ENCODE results near the gene TNFRSF4. TPM values are rescaled to one million over a fixed set of nuclear protein-coding genes. Genes with fewer than 3 reads are reported as not detected.

Gene TNFRSF4
- total RNA-seq, 3 donors from 2014 or later: 0.64 to 2.3 (median 1.6) TPM

- no peak overlapping the region for H3K4me3 ChIP-seq
- H3K27me3 ChIP-seq: no peaks in the 10 kb centered on the region
- TF ChIP-seq POLR2A (IDR thresholded peaks at IDR 0.05) (no peak), POLR2AphosphoS5 (IDR thresholded peaks at IDR 0.05) (no peak), CTCF (IDR thresholded peaks at IDR 0.05) (no peak)
- H3K36me3 ChIP-seq: peaks cover 15% of the 10 kb centered on the region
- no peak overlapping the region for H3K27ac ChIP-seq
- intact Hi-C loops (cut with DNase I; ENCODE audit: low total_unique reads): no loop called here
- no peak for DNase-seq (ENCODE audit: low spot score in 2 of 2)
- no peaks in the 10 kb centered on the region for H3K9me3 ChIP-seq
- no peaks in the 10 kb centered on the region for H3K4me1 ChIP-seq
These were observed 9.9 kb upstream of the TNFRSF4 start for GRCh38 chr1:1223891-1224290.

- no peak for DNase-seq (ENCODE audit: low spot score in 2 of 2)
- H3K4me1 ChIP-seq: no peaks in the 10 kb centered on the region
- H3K4me3 ChIP-seq: no peak overlapping the region
- peaks cover 11% of the 10 kb centered on the region for H3K36me3 ChIP-seq
- TF ChIP-seq POLR2AphosphoS5 (IDR thresholded peaks at IDR 0.05) (no peak), CTCF (IDR thresholded peaks at IDR 0.05) (no peak), POLR2A (IDR thresholded peaks at IDR 0.05) (no peak)
- no peaks in the 10 kb centered on the region for H3K27me3 ChIP-seq
- intact Hi-C loops (cut with DNase I; ENCODE audit: low total_unique reads): no loop called here
- no peak overlapping the region for H3K27ac ChIP-seq
- H3K9me3 ChIP-seq: no peaks in the 10 kb centered on the region
These were observed 9.4 kb upstream of the TNFRSF4 start for GRCh38 chr1:1223321-1223720.

- Histone ChIP-seq H3K4me3 (no peak overlapping the region), H3K27me3 (no peaks in the 10 kb centered on the region), H3K9me3 (no peaks in the 10 kb centered on the region), H3K27ac (no peak overlapping the region), H3K4me1 (no peaks in the 10 kb centered on the region), H3K36me3 (peaks cover 5% of the 10 kb centered on the region)
- DNase-seq (ENCODE audit: low spot score in 2 of 2): no peak
- TF ChIP-seq POLR2AphosphoS5 (IDR thresholded peaks at IDR 0.05) (no peak), POLR2A (IDR thresholded peaks at IDR 0.05) (no peak), CTCF (IDR thresholded peaks at IDR 0.05) (no peak)
- intact Hi-C loops (cut with DNase I; ENCODE audit: low total_unique reads): no loop called here
These were observed 8.7 kb upstream of the TNFRSF4 start for GRCh38 chr1:1222575-1223225.

GRCh38 chr1:1221887-1222574 lies 8.1 kb upstream of the TNFRSF4 start:
- Histone ChIP-seq H3K9me3 (no peaks in the 10 kb centered on the region), H3K36me3 (peaks cover 5% of the 10 kb centered on the region), H3K27ac (no peak overlapping the region), H3K27me3 (no peaks in the 10 kb centered on the region), H3K4me1 (no peaks in the 10 kb centered on the region), H3K4me3 (no peak overlapping the region)
- intact Hi-C loops (cut with DNase I; ENCODE audit: low total_unique reads): no loop called here
- TF ChIP-seq CTCF (IDR thresholded peaks at IDR 0.05) (no peak), POLR2A (IDR thresholded peaks at IDR 0.05) (no peak), POLR2AphosphoS5 (IDR thresholded peaks at IDR 0.05) (no peak)
- DNase-seq (ENCODE audit: low spot score in 2 of 2): no peak

- Histone ChIP-seq H3K4me1 (no peaks in the 10 kb centered on the region), H3K27ac (no peak overlapping the region), H3K4me3 (no peak overlapping the region), H3K36me3 (peaks cover 5% of the 10 kb centered on the region), H3K27me3 (no peaks in the 10 kb centered on the region), H3K9me3 (no peaks in the 10 kb centered on the region)
- intact Hi-C loops (cut with DNase I; ENCODE audit: low total_unique reads): no loop called here
- no peak for DNase-seq (ENCODE audit: low spot score in 2 of 2)
- TF ChIP-seq POLR2AphosphoS5 (IDR thresholded peaks at IDR 0.05) (no peak), POLR2A (IDR thresholded peaks at IDR 0.05) (no peak), CTCF (IDR thresholded peaks at IDR 0.05) (no peak)
These were observed 6.2 kb upstream of the TNFRSF4 start for GRCh38 chr1:1220197-1220596.
